Astrocyte (in vitro differentiated cells and primary cell): ENCODE measurements around the gene TRPV6.

Experiments
- EZH2 ChIP-seq: IDR thresholded peaks from 2 replicates; pipeline ENCODE4 v1.6.1; 2012; ENCODE audit warnings: mild to moderate bottlenecking, low read length, inconsistent platforms; ENCODE audit not compliant: insufficient read depth
- TF ChIP-seq, protein P1 (sequence below): IDR thresholded peaks from 2 replicates; pipeline ENCODE4 v1.5.1; 2011; ENCODE audit warnings: low read depth, mild to moderate bottlenecking, inconsistent platforms, low read length, moderate library complexity; ENCODE audit not compliant: insufficient read depth

DNA sequence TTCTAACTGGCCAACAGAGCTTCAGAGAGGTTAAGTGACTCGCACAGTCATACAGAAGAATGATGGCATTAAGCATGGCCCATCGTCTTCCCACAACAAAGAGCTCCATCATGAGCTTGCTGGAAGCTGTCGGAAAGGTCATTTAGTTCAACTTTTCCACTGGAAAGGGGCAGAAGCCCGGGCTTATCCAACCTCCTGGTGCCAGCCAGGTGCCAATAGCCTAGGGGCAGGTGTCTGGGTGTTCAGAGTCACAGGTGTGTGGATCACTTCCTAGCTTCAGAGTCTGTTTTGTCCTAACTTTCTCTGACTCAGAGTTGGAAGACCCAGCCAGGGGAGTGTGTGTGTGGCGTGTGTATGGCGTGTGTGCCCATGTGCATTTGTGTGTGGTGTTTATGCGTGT is 1.3 kb upstream of the TRPV6 start:
- TF ChIP-seq, protein P1, sequence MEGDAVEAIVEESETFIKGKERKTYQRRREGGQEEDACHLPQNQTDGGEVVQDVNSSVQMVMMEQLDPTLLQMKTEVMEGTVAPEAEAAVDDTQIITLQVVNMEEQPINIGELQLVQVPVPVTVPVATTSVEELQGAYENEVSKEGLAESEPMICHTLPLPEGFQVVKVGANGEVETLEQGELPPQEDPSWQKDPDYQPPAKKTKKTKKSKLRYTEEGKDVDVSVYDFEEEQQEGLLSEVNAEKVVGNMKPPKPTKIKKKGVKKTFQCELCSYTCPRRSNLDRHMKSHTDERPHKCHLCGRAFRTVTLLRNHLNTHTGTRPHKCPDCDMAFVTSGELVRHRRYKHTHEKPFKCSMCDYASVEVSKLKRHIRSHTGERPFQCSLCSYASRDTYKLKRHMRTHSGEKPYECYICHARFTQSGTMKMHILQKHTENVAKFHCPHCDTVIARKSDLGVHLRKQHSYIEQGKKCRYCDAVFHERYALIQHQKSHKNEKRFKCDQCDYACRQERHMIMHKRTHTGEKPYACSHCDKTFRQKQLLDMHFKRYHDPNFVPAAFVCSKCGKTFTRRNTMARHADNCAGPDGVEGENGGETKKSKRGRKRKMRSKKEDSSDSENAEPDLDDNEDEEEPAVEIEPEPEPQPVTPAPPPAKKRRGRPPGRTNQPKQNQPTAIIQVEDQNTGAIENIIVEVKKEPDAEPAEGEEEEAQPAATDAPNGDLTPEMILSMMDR: no peak
- TF ChIP-seq EZH2: no peak
